ENCODE results near the gene SSH3. TPM values are rescaled to one million over a fixed set of nuclear protein-coding genes. Genes with fewer than 3 reads are reported as not detected.
"Not testable (repeated sequence)": the region's sequence is repeated elsewhere in the genome, so short reads cannot be mapped to it uniquely, and the experiment has no call there.

Gene SSH3
- total RNA-seq, 1 donor from 2014 or later = 5.1 TPM

- ATAC-seq (ENCODE audit: low read depth) (no peak), DNase-seq (no peak)
- POLR2A ChIA-PET = interaction anchor here (0.5 to 1.6 kb wide), 5 partner anchors 11 to 98 kb away, joined by 3 to 5 read pairs (median 3); no protein-coding TSS in a partner anchor
- CTCF ChIA-PET = no interaction called here
- Mint-ChIP-seq H3K4me1 (peaks cover 8% of the 10 kb centered on the region), H3K9me3 (no peaks in the 10 kb centered on the region), H3K27ac (no peak overlapping the region), H3K36me3 (ENCODE audit: low read depth) (peaks cover 65% of the 10 kb centered on the region), H3K27me3 (no peaks in the 10 kb centered on the region), H3K4me3 (no peak overlapping the region)
- intact Hi-C loops (cut with micrococcal nuclease) = no loop called here
- TF ChIP-seq CTCF (IDR thresholded peaks at IDR 0.05) = no peak
Measured at GRCh38 chr11:67255864-67256263, 47.5 kb upstream of the SSH3 start.

- intact Hi-C loops (cut with micrococcal nuclease) = no loop called here
- ChIA-PET CTCF (no interaction called here), POLR2A (interaction anchor here (1.4 to 1.6 kb wide), 2 partner anchors 43 to 61 kb away, joined by 3 to 4 read pairs; no protein-coding TSS in a partner anchor)
Measured at GRCh38 chr11:67256477-67257135, 46.7 kb upstream of the SSH3 start.

GRCh38 chr11:67260406-67260805, 42.9 kb upstream of the SSH3 start:
- H3K9me3 Mint-ChIP-seq = no peaks in the 10 kb centered on the region
- H3K4me1 Mint-ChIP-seq = peaks cover 25% of the 10 kb centered on the region
- no peak overlapping the region for H3K4me3 Mint-ChIP-seq
- ChIA-PET POLR2A (interaction anchor here (0.7 kb wide), 2 partner anchors 84 to 412 kb away, joined by 4 to 10 read pairs; no protein-coding TSS in a partner anchor), CTCF (no interaction called here)
- no peak for DNase-seq
- peaks cover 19% of the 10 kb centered on the region for H3K36me3 Mint-ChIP-seq (ENCODE audit: low read depth)
- peak overlapping the region; percentile 16 for H3K27ac Mint-ChIP-seq
- ATAC-seq (ENCODE audit: low read depth) = no peak
- intact Hi-C loops (cut with micrococcal nuclease) = no loop called here
- peaks cover 2% of the 10 kb centered on the region for H3K27me3 Mint-ChIP-seq
- TF ChIP-seq CTCF (IDR thresholded peaks at IDR 0.05) = no peak

More at GRCh38 chr11:67256477-67257135, 46.7 kb upstream of the SSH3 start:
- H3K4me1 Mint-ChIP-seq = peaks cover 11% of the 10 kb centered on the region
- no peak for TF ChIP-seq CTCF (IDR thresholded peaks at IDR 0.05)
- H3K27me3 Mint-ChIP-seq = no peaks in the 10 kb centered on the region
- H3K4me3 Mint-ChIP-seq = no peak overlapping the region
- H3K27ac Mint-ChIP-seq = no peak overlapping the region
- ATAC-seq (ENCODE audit: low read depth) (no peak), DNase-seq (no peak)
- no peaks in the 10 kb centered on the region for H3K9me3 Mint-ChIP-seq
- peaks cover 57% of the 10 kb centered on the region for H3K36me3 Mint-ChIP-seq (ENCODE audit: low read depth)

- Mint-ChIP-seq H3K4me3 (peak overlapping the region; percentile 58), H3K36me3 (ENCODE audit: low read depth) (peaks cover 13% of the 10 kb centered on the region), H3K4me1 (peaks cover 30% of the 10 kb centered on the region)
- DNase-seq; H3K27me3 Mint-ChIP-seq; intact Hi-C loops (cut with micrococcal nuclease); H3K27ac Mint-ChIP-seq; ATAC-seq (ENCODE audit: low read depth); H3K9me3 Mint-ChIP-seq: not testable (repeated sequence)
- ChIA-PET CTCF (interaction anchor here (1.2 to 5.1 kb wide), 14 partner anchors 8 to 180 kb away, joined by 3 to 75 read pairs (median 8); partner anchors contain the start of gene ANKRD13D), POLR2A (interaction anchor here (0.9 to 3.8 kb wide), 6 partner anchors 21 to 178 kb away, joined by 4 to 53 read pairs (median 8); no protein-coding TSS in a partner anchor)
Measured at GRCh38 chr11:67260885-67261639, 42.3 kb upstream of the SSH3 start.

GRCh38 chr11:67261640-67261945, 41.7 kb upstream of the SSH3 start:
- CTCF ChIA-PET = interaction anchor here (1.0 to 5.1 kb wide), 18 partner anchors 9 to 180 kb away, joined by 3 to 75 read pairs (median 7); partner anchors contain the start of gene ANKRD13D

More at GRCh38 chr11:67261640-67261945, 41.7 kb upstream of the SSH3 start:
- peaks cover 31% of the 10 kb centered on the region for H3K4me1 Mint-ChIP-seq
- H3K36me3 Mint-ChIP-seq (ENCODE audit: low read depth) = peaks cover 10% of the 10 kb centered on the region
- DNase-seq (no peak), ATAC-seq (ENCODE audit: low read depth) (no peak)
- no peak for TF ChIP-seq CTCF (IDR thresholded peaks at IDR 0.05)
- intact Hi-C loops (cut with micrococcal nuclease) = no loop called here
- H3K27ac Mint-ChIP-seq = no peak overlapping the region
- H3K9me3 Mint-ChIP-seq = no peaks in the 10 kb centered on the region
- H3K4me3 Mint-ChIP-seq = no peak overlapping the region
- peaks cover 2% of the 10 kb centered on the region for H3K27me3 Mint-ChIP-seq
- POLR2A ChIA-PET = interaction anchor here (0.9 to 4.2 kb wide), 8 partner anchors 22 to 179 kb away, joined by 4 to 53 read pairs (median 8); partner anchors contain the start of genes ANKRD13D and POLD4

Measured in activated B cell treated with CpG ODN at 0.5 μM for 24 hours (primary cell).